GM23338 (cell line): ENCODE data around the gene DAAM2. TPM values are rescaled to one million over a fixed set of nuclear protein-coding genes. Genes with fewer than 3 reads are reported as not detected.

ENCODE experiments used
- ATAC-seq: fragments of 200-7000 bp; cut with Tn5 transposase; 3 replicates; pipeline ENCODE4 v1.9.1; 2020
- DNase-seq: peaks from one replicate; pipeline ENCODE4 v3.0.0-alpha.2; 2015; ENCODE audit warnings: low spot score
- H2AFZ ChIP-seq: fragments of 200-600 bp; sonication (generic); 2 replicates; pipeline ENCODE4 v1.8.0; 2016; ENCODE audit warnings: antibody characterized with exemption, mild to moderate bottlenecking, moderate library complexity
- H3F3A ChIP-seq: fragments of 200-600 bp; sonication (generic); replicated peaks from 2 replicates; pipeline ENCODE4 v1.8.0; 2017; ENCODE audit warnings: antibody characterized with exemption, mixed run types, low read depth
- H3K27ac ChIP-seq: fragments of 200-600 bp; sonication (generic); 2 replicates; pipeline ENCODE4 v1.6.1; 2016; ENCODE audit warnings: low read depth
- H3K27me3 ChIP-seq: fragments of 200-600 bp; sonication (generic); 2 replicates; pipeline ENCODE4 v1.8.0; 2016; ENCODE audit warnings: mild to moderate bottlenecking, mixed run types, moderate library complexity; ENCODE audit not compliant: insufficient read depth
- H3K36me3 ChIP-seq: fragments of 200-600 bp; sonication (generic); 2 replicates; pipeline ENCODE4 v1.8.0; 2016; ENCODE audit warnings: mild to moderate bottlenecking; ENCODE audit not compliant: insufficient read depth
- H3K4me1 ChIP-seq: fragments of 200-600 bp; sonication (generic); 2 replicates; pipeline ENCODE4 v1.8.0; 2016; ENCODE audit warnings: mild to moderate bottlenecking, moderate library complexity; ENCODE audit not compliant: insufficient read depth
- H3K4me2 ChIP-seq: fragments of 200-600 bp; sonication (generic); 2 replicates; pipeline ENCODE4 v1.7.1; 2017; ENCODE audit warnings: mixed run types
- H3K4me3 ChIP-seq: fragments of 200-600 bp; sonication (generic); 2 replicates; pipeline ENCODE4 v1.6.1; 2016; ENCODE audit warnings: mixed run types
- H3K79me2 ChIP-seq: fragments of 200-600 bp; sonication (generic); replicated peaks from 2 replicates; pipeline ENCODE4 v1.8.0; 2017; ENCODE audit warnings: mild to moderate bottlenecking; ENCODE audit not compliant: insufficient read depth
- H3K9me2 ChIP-seq: fragments of 200-600 bp; sonication (generic); 2 replicates; pipeline ENCODE4 v1.8.0; 2017; ENCODE audit not compliant: insufficient read depth
- H4K20me1 ChIP-seq: fragments of 200-600 bp; sonication (generic); replicated peaks from 2 replicates; pipeline ENCODE4 v1.8.0; 2017; ENCODE audit warnings: mild to moderate bottlenecking; ENCODE audit not compliant: insufficient read depth
- H3K27ac Mint-ChIP-seq: 2 replicates; pipeline ENCODE4 v1.8.0; 2020; ENCODE audit warnings: inconsistent platforms, mild to moderate bottlenecking, moderate library complexity, mixed read lengths
- H3K27me3 Mint-ChIP-seq: 3 replicates; pipeline ENCODE4 v1.8.0; 2022; ENCODE audit warnings: low read depth, mild to moderate bottlenecking, moderate library complexity, mixed read lengths, inconsistent platforms; ENCODE audit not compliant: insufficient read depth, poor library complexity
- H3K36me3 Mint-ChIP-seq: 3 replicates; pipeline ENCODE4 v1.8.0; 2021; ENCODE audit warnings: low read depth, mild to moderate bottlenecking, inconsistent platforms, moderate library complexity, mixed read lengths
- H3K4me1 Mint-ChIP-seq: 3 replicates; pipeline ENCODE4 v1.8.0; 2020; ENCODE audit warnings: mild to moderate bottlenecking, inconsistent platforms, mixed read lengths
- H3K4me3 Mint-ChIP-seq: 3 replicates; pipeline ENCODE4 v1.8.0; 2021; ENCODE audit warnings: moderate library complexity, mild to moderate bottlenecking, inconsistent platforms, mixed read lengths
- H3K9me3 Mint-ChIP-seq: 3 replicates; pipeline ENCODE4 v1.8.0; 2020; ENCODE audit warnings: moderate library complexity, mild to moderate bottlenecking, inconsistent platforms, mixed read lengths
- CREB1 ChIP-seq: fragments of 250-450 bp; sonication (Bioruptor Pico); IDR thresholded peaks from 2 replicates; pipeline ENCODE4 v1.5.0; 2020; ENCODE audit warnings: low read depth, mild to moderate bottlenecking, moderate library complexity
- EZH2 ChIP-seq: fragments of 200-600 bp; sonication (generic); IDR thresholded peaks from one replicate; pipeline ENCODE4 v1.8.0; 2017; ENCODE audit warnings: antibody characterized with exemption, mild to moderate bottlenecking, low read depth; ENCODE audit not compliant: unreplicated experiment
- EZH2phosphoT487 ChIP-seq: fragments of 200-600 bp; sonication (generic); IDR thresholded peaks from one replicate; pipeline ENCODE4 v1.8.1; 2018; ENCODE audit warnings: antibody characterized with exemption; ENCODE audit not compliant: unreplicated experiment
- JUNB ChIP-seq: IDR thresholded peaks from one replicate; pipeline ENCODE4 v1.6.1; 2016; ENCODE audit warnings: antibody characterized with exemption; ENCODE audit not compliant: unreplicated experiment
- NANOG ChIP-seq: IDR thresholded peaks from 2 replicates; pipeline ENCODE4 v1.6.1; 2016; ENCODE audit warnings: antibody characterized with exemption, borderline replicate concordance
- STAT1 ChIP-seq: IDR thresholded peaks from one replicate; pipeline ENCODE4 v1.6.1; 2016; ENCODE audit warnings: antibody characterized with exemption; ENCODE audit not compliant: unreplicated experiment
- ZNF114 ChIP-seq: fragments of 250-450 bp; sonication (Bioruptor Pico); IDR thresholded peaks from 2 replicates; pipeline ENCODE4 v1.5.0; 2020; ENCODE audit warnings: mild to moderate bottlenecking, moderate library complexity
- polyA plus RNA-seq: library from polyadenylated mRNA; unstranded; fragments of >200 nt; fragmentation: Nextera tagmentation; extraction: Ambion mirVana; gene quantifications from 2 replicates; pipeline ENCODE4 v1.2.1, GENCODE V29; 2016
- total RNA-seq: library from RNA; depleted of rRNA; stranded (reverse); fragments of >200 nt; shearing (Covaris generic); gene quantifications from 2 replicates; pipeline ENCODE4 v1.2.3, GENCODE V29; 2014
- TF ChIP-seq, protein P1 (sequence below): IDR thresholded peaks from 2 replicates; pipeline ENCODE4 v1.6.1; 2016; ENCODE audit warnings: antibody characterized with exemption
- TF ChIP-seq, protein P2 (sequence below), 2 experiments: fragments of 200-600 bp in 1 of 2; sonication (generic) in 1 of 2; conservative IDR thresholded peaks; 2 replicates each; pipeline versions ENCODE4 v1.5.1 to v1.6.1; 2016 to 2017; ENCODE audit warnings: antibody characterized with exemption in 2 of 2, low read depth in 2 of 2, mild to moderate bottlenecking in 2 of 2, moderate library complexity in 1 of 2
- TF ChIP-seq, protein P3 (sequence below): IDR thresholded peaks from one replicate; pipeline ENCODE4 v1.6.1; 2018; ENCODE audit warnings: antibody characterized with exemption; ENCODE audit not compliant: unreplicated experiment
- TF ChIP-seq, protein P4 (sequence below): fragments of 250-450 bp; sonication (Bioruptor Pico); IDR thresholded peaks from 2 replicates; pipeline ENCODE4 v1.5.0; 2020; ENCODE audit warnings: mild to moderate bottlenecking, moderate library complexity

Gene DAAM2
- total and polyA plus RNA-seq, 2 experiments from 2014 or later, result 1.4 to 4.9 TPM

DNA sequence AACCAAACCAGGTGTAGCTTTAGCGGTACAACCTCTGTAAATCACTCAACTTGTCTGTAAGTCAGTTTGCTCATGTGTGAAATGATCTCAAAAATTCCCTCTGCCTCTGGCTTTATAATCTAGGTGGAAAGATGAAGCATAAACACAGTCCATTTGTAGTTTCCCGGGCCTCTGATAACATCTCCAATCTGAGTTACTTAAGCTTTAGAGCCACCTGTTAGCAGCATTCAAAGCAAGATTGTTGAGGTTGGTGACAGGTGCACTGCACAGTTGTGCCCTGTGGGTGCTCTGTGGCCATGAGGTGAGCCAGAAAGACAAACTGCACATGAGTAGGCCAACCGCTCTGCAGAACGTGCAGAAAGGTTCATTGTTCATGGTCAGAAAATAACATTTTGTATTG lies 88.4 kb downstream of the DAAM2 start (continued):
- TF ChIP-seq, protein P1, sequence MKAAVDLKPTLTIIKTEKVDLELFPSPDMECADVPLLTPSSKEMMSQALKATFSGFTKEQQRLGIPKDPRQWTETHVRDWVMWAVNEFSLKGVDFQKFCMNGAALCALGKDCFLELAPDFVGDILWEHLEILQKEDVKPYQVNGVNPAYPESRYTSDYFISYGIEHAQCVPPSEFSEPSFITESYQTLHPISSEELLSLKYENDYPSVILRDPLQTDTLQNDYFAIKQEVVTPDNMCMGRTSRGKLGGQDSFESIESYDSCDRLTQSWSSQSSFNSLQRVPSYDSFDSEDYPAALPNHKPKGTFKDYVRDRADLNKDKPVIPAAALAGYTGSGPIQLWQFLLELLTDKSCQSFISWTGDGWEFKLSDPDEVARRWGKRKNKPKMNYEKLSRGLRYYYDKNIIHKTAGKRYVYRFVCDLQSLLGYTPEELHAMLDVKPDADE, result no peak
- no peak for TF ChIP-seq NANOG

DNA sequence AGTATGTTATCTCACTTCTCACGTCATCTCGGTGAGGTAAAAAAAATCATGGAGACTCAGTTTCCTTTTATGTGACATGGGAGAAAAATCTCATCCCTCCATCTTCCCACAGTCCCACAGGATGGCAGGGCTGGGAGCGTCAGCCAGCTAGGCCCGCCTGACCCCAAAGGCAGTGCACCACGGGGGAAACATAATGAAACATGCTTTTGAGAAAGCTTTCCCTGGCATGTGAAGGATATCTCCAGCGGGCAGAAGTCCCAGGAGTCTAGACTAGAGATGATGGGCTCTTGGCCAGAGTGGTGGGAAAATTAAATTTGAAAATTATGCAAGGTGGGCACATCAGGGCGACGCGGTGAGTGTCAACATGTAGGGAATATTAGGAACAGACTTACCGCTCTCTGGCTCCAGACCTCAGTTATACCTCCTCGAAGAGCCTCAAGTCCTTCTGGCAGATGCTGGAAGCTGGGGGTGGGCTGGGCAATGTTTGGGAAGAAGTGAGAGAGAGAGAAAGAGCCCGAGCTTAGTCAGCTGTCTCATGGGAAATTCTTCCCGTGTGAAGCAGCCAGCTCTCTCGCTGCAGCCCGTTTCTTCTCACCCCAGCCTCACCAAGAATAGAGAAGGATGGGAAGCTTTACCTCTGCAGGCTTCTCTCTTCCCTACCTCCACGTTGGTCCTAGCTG lies 89.8 kb downstream of the DAAM2 start:
- H3K9me2 ChIP-seq, result peaks cover 13% of the 10 kb centered on the region; the same call in 1 of the 2 replicates
- H3K4me3 ChIP-seq, result no peak overlapping the region
- H3K36me3 ChIP-seq, result no peaks in the 10 kb centered on the region
- no peak overlapping the region for H3K27ac ChIP-seq
- Mint-ChIP-seq H3K9me3 (no peaks in the 10 kb centered on the region), H3K27ac (no peak overlapping the region), H3K36me3 (no peaks in the 10 kb centered on the region), H3K27me3 (peaks cover 2% of the 10 kb centered on the region), H3K4me1 (no peaks in the 10 kb centered on the region), H3K4me3 (no peak overlapping the region)
- no peaks in the 10 kb centered on the region for H3F3A ChIP-seq
- H3K27me3 ChIP-seq, result no peaks in the 10 kb centered on the region
- no peak overlapping the region for H2AFZ ChIP-seq
- no peak overlapping the region for H3K4me2 ChIP-seq
- TF ChIP-seq JUNB (no peak), NANOG (no peak), EZH2 (no peak), EZH2phosphoT487 (no peak), ZNF114 (CRISPR knock-in tag) (no peak), STAT1 (no peak), CREB1 (CRISPR knock-in tag) (no peak)
- TF ChIP-seq, protein P2, sequence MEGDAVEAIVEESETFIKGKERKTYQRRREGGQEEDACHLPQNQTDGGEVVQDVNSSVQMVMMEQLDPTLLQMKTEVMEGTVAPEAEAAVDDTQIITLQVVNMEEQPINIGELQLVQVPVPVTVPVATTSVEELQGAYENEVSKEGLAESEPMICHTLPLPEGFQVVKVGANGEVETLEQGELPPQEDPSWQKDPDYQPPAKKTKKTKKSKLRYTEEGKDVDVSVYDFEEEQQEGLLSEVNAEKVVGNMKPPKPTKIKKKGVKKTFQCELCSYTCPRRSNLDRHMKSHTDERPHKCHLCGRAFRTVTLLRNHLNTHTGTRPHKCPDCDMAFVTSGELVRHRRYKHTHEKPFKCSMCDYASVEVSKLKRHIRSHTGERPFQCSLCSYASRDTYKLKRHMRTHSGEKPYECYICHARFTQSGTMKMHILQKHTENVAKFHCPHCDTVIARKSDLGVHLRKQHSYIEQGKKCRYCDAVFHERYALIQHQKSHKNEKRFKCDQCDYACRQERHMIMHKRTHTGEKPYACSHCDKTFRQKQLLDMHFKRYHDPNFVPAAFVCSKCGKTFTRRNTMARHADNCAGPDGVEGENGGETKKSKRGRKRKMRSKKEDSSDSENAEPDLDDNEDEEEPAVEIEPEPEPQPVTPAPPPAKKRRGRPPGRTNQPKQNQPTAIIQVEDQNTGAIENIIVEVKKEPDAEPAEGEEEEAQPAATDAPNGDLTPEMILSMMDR (conservative IDR thresholded peaks at IDR 0.05; ENCODE audit: low read depth in 2 of 2), result no peak
- TF ChIP-seq, protein P3, sequence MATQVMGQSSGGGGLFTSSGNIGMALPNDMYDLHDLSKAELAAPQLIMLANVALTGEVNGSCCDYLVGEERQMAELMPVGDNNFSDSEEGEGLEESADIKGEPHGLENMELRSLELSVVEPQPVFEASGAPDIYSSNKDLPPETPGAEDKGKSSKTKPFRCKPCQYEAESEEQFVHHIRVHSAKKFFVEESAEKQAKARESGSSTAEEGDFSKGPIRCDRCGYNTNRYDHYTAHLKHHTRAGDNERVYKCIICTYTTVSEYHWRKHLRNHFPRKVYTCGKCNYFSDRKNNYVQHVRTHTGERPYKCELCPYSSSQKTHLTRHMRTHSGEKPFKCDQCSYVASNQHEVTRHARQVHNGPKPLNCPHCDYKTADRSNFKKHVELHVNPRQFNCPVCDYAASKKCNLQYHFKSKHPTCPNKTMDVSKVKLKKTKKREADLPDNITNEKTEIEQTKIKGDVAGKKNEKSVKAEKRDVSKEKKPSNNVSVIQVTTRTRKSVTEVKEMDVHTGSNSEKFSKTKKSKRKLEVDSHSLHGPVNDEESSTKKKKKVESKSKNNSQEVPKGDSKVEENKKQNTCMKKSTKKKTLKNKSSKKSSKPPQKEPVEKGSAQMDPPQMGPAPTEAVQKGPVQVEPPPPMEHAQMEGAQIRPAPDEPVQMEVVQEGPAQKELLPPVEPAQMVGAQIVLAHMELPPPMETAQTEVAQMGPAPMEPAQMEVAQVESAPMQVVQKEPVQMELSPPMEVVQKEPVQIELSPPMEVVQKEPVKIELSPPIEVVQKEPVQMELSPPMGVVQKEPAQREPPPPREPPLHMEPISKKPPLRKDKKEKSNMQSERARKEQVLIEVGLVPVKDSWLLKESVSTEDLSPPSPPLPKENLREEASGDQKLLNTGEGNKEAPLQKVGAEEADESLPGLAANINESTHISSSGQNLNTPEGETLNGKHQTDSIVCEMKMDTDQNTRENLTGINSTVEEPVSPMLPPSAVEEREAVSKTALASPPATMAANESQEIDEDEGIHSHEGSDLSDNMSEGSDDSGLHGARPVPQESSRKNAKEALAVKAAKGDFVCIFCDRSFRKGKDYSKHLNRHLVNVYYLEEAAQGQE, result no peak
- TF ChIP-seq, protein P4, sequence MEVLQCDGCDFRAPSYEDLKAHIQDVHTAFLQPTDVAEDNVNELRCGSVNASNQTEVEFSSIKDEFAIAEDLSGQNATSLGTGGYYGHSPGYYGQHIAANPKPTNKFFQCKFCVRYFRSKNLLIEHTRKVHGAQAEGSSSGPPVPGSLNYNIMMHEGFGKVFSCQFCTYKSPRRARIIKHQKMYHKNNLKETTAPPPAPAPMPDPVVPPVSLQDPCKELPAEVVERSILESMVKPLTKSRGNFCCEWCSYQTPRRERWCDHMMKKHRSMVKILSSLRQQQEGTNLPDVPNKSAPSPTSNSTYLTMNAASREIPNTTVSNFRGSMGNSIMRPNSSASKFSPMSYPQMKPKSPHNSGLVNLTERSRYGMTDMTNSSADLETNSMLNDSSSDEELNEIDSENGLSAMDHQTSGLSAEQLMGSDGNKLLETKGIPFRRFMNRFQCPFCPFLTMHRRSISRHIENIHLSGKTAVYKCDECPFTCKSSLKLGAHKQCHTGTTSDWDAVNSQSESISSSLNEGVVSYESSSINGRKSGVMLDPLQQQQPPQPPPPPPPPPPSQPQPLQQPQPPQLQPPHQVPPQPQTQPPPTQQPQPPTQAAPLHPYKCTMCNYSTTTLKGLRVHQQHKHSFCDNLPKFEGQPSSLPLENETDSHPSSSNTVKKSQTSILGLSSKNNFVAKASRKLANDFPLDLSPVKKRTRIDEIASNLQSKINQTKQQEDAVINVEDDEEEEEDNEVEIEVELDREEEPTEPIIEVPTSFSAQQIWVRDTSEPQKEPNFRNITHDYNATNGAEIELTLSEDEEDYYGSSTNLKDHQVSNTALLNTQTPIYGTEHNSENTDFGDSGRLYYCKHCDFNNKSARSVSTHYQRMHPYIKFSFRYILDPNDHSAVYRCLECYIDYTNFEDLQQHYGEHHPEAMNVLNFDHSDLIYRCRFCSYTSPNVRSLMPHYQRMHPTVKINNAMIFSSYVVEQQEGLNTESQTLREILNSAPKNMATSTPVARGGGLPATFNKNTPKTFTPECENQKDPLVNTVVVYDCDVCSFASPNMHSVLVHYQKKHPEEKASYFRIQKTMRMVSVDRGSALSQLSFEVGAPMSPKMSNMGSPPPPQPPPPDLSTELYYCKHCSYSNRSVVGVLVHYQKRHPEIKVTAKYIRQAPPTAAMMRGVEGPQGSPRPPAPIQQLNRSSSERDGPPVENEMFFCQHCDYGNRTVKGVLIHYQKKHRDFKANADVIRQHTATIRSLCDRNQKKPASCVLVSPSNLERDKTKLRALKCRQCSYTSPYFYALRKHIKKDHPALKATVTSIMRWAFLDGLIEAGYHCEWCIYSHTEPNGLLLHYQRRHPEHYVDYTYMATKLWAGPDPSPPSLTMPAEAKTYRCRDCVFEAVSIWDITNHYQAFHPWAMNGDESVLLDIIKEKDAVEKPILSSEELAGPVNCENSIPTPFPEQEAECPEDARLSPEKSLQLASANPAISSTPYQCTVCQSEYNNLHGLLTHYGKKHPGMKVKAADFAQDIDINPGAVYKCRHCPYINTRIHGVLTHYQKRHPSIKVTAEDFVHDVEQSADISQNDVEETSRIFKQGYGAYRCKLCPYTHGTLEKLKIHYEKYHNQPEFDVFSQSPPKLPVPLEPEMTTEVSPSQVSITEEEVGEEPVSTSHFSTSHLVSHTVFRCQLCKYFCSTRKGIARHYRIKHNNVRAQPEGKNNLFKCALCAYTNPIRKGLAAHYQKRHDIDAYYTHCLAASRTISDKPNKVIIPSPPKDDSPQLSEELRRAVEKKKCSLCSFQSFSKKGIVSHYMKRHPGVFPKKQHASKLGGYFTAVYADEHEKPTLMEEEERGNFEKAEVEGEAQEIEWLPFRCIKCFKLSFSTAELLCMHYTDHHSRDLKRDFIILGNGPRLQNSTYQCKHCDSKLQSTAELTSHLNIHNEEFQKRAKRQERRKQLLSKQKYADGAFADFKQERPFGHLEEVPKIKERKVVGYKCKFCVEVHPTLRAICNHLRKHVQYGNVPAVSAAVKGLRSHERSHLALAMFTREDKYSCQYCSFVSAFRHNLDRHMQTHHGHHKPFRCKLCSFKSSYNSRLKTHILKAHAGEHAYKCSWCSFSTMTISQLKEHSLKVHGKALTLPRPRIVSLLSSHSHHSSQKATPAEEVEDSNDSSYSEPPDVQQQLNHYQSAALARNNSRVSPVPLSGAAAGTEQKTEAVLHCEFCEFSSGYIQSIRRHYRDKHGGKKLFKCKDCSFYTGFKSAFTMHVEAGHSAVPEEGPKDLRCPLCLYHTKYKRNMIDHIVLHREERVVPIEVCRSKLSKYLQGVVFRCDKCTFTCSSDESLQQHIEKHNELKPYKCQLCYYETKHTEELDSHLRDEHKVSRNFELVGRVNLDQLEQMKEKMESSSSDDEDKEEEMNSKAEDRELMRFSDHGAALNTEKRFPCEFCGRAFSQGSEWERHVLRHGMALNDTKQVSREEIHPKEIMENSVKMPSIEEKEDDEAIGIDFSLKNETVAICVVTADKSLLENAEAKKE (CRISPR knock-in tag), result no peak
- no peaks in the 10 kb centered on the region for H3K79me2 ChIP-seq
- H3K4me1 ChIP-seq, result no peaks in the 10 kb centered on the region
- DNase-seq (no peak), ATAC-seq (no peak)
- H4K20me1 ChIP-seq, result no peaks in the 10 kb centered on the region
